SK-N-MC (cell line): ENCODE measurements around the gene LEAP2.

ENCODE experiments used
- EZH2 ChIP-seq: fragments of 200-600 bp; sonication (generic); IDR thresholded peaks from one replicate; pipeline ENCODE4 v1.6.1; 2017; ENCODE audit warnings: antibody characterized with exemption
- POLR2AphosphoS5 ChIP-seq: IDR thresholded peaks from 2 replicates; pipeline ENCODE4 v1.6.1; 2012; ENCODE audit warnings: mild to moderate bottlenecking, low read depth, low read length, borderline replicate concordance

GRCh38 chr5:132850066-132850465 is 23.4 kb upstream of the LEAP2 start:
- TF ChIP-seq POLR2AphosphoS5 (no peak), EZH2 (no peak)
